GM19023 (cell line): ENCODE data around the gene PEX7.
"Not testable (repeated sequence)": the region's sequence is repeated elsewhere in the genome, so short reads cannot be mapped to it uniquely, and the experiment has no call there.

Source experiments
- ATAC-seq: cut with Tn5 transposase; IDR thresholded peaks from one replicate; pipeline ENCODE4 v1.9.1; 2021; ENCODE audit warnings: mild to moderate bottlenecking, moderate library complexity; ENCODE audit not compliant: unreplicated experiment

Gene PEX7

DNA sequence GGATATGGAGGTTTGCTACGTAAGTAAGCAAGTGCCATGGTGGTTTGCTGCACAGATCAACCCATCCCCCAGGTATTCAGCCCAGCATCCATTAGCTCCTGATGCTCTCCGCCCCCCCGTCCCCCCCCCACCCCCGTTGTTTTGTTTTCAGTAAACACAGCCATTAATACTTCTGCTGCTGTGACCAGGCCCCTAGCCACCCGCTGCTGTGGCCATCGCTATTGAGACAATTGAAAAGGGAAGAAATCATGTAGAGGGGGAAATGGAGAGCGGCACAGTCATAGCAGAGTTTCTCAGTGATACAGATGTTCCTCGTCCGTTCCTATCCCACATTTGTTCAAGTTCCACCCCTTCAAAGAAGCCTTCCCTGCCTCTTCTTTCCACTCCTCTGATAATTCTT, 124.6 kb downstream of the PEX7 start:
- no peak for ATAC-seq

- ATAC-seq: not testable (repeated sequence)
Observed at GRCh38 chr6:136949957-136950356, 127.6 kb downstream of the PEX7 start.

- no peak for ATAC-seq
Observed at GRCh38 chr6:136950436-136951126, 128.2 kb downstream of the PEX7 start.

DNA sequence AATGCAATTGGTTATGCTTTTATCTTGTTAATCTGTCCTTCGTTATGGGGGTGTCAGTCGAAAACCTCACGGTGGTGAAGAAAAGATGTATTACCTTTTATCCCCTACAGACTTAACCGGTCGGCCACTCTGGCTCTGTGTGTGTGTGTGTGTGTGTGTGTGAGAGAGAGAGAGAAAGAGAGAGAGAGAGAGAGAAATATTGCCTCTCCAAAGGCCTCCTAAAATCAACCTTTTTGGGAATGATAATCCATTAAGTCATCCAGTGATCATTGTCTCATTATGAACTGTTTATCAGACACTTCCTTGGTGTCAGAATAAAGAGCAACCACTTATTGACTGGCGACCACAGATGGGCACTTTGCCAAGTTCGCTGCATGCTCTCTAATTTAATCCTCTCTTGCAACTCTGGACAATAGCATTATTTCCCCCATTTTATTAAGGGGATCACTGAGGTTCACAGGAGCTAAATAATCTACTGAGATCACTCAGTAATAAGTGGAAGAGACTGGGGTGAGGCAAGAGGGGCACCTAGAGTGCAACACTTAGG, 130.4 kb downstream of the PEX7 start:
- no peak for ATAC-seq

DNA sequence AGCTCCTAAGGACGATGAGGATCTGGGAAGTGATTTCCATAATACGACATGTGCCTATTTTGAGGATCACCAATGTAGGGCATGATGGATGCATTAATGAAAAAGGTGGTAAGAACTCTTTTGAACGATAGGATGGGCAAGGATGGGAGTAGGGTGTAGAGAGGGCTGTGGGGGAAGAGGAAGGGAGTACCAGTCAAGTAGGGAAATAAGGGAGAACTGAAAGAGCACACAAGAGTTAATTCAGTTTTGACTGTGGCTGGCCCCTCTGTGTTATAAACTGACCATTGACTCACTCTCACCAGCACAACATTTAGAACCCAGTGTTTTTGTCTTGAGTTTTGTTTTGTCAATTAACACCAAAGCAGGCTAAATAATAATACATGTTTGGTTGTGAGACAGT, 132.7 kb downstream of the PEX7 start:
- no peak for ATAC-seq

GRCh38 chr6:136956590-136957544, 134.5 kb downstream of the PEX7 start:
- no peak for ATAC-seq

DNA sequence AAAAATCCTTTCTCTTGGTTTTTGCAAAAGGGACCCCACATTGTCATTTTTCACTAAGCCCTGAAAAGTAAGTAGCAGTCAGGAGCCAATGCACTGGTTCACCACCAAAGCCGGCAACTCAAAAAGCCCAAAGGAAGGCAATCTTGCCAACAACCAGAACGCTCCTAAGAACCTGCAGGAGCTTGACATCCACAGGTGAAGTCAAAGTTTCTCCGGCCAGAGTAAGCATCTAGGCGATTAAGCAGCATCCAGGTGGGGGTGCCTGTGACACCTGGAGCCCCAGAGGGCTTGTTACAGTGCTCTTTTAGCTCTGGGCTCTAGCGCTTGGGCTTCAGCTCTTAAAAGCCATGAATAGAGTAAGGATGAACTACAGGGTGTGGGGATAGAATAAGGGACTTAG, 135.8 kb downstream of the PEX7 start:
- ATAC-seq: no peak

DNA sequence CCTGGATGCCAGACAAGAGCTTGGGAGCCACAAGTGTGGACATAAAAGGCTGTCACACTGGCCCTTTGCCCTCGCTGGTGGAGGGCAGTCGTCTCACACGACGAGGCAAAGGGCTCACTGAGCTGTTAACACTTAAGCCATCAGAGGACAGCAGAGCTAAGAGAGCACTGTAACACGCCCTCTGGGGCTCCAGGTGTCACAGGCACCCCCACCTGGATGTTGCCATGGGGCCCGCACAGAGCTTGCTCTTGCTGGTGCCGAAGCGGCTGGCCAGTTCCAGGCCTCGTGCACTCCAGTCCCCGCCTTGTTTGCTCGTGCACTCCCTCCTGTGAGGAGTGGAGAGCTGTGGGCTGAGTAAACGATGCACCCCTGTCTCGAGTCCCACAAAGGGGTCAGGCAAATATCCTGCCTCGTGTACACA, 137.1 kb downstream of the PEX7 start:
- ATAC-seq: no peak

DNA sequence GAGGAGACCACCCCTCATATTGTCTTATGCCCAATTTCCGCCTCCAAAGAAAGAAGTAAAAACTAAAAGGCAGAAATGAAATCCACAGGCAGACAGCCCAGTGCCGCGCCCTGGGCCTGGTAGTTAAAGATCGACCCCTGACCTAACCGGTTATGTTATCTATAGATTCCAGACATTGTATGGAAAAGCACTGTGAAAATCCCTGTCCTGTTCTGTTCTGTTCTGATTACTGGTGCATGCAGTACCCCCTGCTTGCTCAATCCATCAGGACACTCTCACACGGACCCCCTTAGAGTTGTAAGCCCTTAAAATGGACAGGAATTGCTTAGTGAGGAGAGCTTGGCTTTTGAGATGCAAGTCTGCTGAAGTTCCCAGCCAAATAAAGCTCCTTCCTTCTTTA, 137.5 kb downstream of the PEX7 start:
- ATAC-seq: not testable (repeated sequence)

DNA sequence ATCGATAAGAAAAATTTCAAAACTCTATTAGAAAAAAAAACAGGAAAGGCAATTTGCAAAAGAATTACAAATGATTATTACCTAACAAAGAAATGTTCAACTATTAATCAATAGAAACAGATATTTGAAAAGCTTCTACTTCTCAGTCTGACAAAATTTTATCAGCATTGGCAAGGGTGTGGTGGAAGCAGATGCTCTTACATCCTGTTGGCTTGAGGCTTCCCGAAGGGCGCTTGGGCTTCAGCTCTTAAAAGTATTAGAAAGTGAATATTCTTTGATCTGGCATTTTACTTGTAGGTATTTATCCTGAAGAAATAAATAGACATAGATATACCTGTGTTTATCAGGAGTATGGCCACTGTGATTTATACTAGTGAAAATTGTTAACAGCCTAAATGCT, 138.4 kb downstream of the PEX7 start:
- ATAC-seq: no peak

- ATAC-seq: no peak
Observed at GRCh38 chr6:136961848-136962247, 139.5 kb downstream of the PEX7 start.

DNA sequence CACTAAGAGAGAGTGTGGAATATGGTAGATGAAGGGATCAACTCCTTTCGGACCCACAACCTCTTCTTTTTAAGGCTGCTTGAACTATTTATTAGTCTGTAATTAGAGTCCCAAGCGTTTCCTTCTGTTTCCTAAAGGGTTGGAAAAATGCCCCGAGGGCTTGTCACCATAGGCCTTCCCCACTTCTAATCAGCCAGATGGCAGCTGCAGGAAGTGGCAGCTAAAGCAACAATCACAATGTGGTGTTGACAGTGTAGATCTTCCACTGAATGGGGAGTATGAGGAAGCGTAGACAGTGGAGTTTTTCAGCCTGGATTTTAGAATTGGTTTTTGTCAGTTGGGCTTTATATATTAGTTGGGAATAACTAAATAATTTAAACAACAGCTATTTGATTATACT, 140.3 kb downstream of the PEX7 start:
- no peak for ATAC-seq

DNA sequence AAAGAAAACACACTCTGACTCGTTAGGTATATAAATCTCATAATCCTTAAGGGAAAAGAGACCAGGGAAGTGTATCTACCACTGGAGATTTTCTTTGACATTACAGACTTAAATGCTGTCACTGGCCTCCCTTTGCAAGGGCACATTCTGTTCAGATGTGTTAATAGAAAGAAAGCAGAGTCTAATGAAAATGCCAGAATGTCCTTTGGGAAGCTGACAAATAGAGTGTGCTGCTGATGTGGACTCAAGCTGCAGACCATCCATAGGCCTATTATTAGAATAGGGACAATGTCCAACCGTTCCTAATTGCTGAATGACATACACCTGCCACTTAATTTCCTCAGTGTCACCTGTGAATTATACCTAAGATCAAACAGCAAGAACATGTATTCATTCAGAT, 140.9 kb downstream of the PEX7 start:
- no peak for ATAC-seq
